Activated CD4-positive, alpha-beta T cell treated with anti-CD3 and anti-CD28 coated beads for 36 hours (primary cell): Measurements from ENCODE around the gene RPL23. TPM values are rescaled to one million over a fixed set of nuclear protein-coding genes. Genes with fewer than 3 reads are reported as not detected.

Experiments
- ATAC-seq: fragments of 200-7000 bp; cut with Tn5 transposase; one replicate; pipeline ENCODE4 v1.10.0; 2021; ENCODE audit warnings: mild to moderate bottlenecking, moderate library complexity
- CTCF ChIA-PET: fragments of 350-600 bp; sonication (Branson Sonifier 250); formaldehyde crosslinking; loops from one replicate; lab custom pipeline; 2021; ENCODE audit warnings: antibody characterized with exemption; lab: Charles Lee
- POLR2A ChIA-PET: fragments of 350-600 bp; sonication (Branson Sonifier 250); formaldehyde crosslinking; loops from one replicate; lab custom pipeline; 2021; ENCODE audit warnings: antibody characterized with exemption, inconsistent platforms; lab: Charles Lee
- DNase-seq: peaks from one replicate; pipeline ENCODE4 v3.0.0-alpha.2; 2020
- H3K27ac Mint-ChIP-seq: one replicate; pipeline ENCODE4 v1.8.0; 2021; ENCODE audit warnings: mixed read lengths
- H3K27me3 Mint-ChIP-seq: one replicate; pipeline ENCODE4 v1.8.0; 2021; ENCODE audit warnings: mixed read lengths
- H3K36me3 Mint-ChIP-seq: one replicate; pipeline ENCODE4 v1.8.0; 2021; ENCODE audit warnings: low read depth, mixed read lengths
- H3K4me1 Mint-ChIP-seq: one replicate; pipeline ENCODE4 v1.8.0; 2021; ENCODE audit warnings: mixed read lengths
- H3K4me3 Mint-ChIP-seq: one replicate; pipeline ENCODE4 v1.8.0; 2021; ENCODE audit warnings: mild to moderate bottlenecking, moderate library complexity, mixed read lengths
- H3K9me3 Mint-ChIP-seq: one replicate; pipeline ENCODE4 v1.8.0; 2021; ENCODE audit warnings: low read depth, mixed read lengths
- intact Hi-C, 2 experiments: fragments of 100-400 bp; cut with DNase I in 1 of 2; cut with micrococcal nuclease in 1 of 2; formaldehyde crosslinking; loops; one replicate each; pipeline versions ENCODE4 v1.14.2 to v1.15.1; 2022 to 2024; cut with DNase I, micrococcal nuclease
- total RNA-seq, 2 experiments: library from RNA; stranded (reverse); gene quantifications; one replicate each; pipeline ENCODE4 v1.2.3, GENCODE V29; 2021

RPL23 gene
- total RNA-seq, 2 experiments from 2014 or later = 1,886 to 1,896 TPM

DNA sequence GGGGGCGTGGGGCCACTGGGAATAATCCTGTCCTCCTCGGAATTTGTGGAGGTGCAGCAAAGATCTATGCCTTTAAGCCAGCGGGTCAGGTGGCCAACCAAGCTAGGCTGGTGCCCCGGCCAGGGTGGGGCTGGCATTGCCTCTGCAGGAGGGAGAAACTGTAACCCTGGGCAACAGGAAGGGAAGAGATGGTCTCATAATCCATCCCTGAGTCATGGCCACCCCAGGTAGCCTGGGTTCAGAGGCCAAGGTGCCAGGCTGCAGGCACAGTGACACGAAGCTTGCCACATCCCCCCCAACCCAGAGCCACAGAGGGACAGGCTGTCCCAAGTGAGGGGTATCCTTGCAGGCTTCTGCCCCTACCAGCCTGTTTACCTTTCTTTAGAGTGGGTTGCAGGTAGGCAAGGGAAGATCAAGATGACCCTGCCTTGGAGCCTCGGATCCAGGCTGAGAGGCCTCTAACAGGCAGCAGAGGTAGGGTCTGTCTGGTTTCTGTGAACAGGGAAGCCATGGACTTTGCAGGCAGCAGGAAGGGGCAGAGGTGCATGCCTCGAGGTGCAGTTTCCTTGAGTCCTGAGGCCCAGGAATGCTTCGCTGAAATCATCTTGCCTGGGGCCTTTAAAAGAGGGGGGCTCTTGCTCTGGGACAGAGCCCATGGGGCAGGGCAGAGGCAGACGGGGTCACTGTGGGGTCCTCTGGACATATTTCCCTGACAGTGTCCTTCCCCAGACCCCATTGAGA is 20.3 kb upstream of the RPL23 start:
- ATAC-seq (no peak), DNase-seq (no peak)
- no peaks in the 10 kb centered on the region for H3K9me3 Mint-ChIP-seq
- H3K27ac Mint-ChIP-seq = peak overlapping the region; percentile 47
- H3K36me3 Mint-ChIP-seq = peaks cover 27% of the 10 kb centered on the region
- POLR2A ChIA-PET = interaction anchor here (0.8 kb wide), 1 partner anchor 16 kb away, joined by 5 read pairs; no protein-coding TSS in a partner anchor
- H3K4me1 Mint-ChIP-seq = peaks cover 74% of the 10 kb centered on the region
- no peaks in the 10 kb centered on the region for H3K27me3 Mint-ChIP-seq
- CTCF ChIA-PET = interaction anchor here (0.6 to 2.1 kb wide), 4 partner anchors 30 to 279 kb away, joined by 3 to 5 read pairs (median 4); partner anchors contain the start of gene FBXO47
- no peak overlapping the region for H3K4me3 Mint-ChIP-seq
- intact Hi-C loops = loop anchor here (5.0 kb wide), 6 partner anchors 68 to 528 kb away; partner anchors contain the start of genes CACNB1 (in 1 of the 2), FBXL20 (in 1 of the 2), FBXO47 (in 1 of the 2) and PSMB3 (in 1 of the 2)

GRCh38 chr17:38872671-38873385 is 19.3 kb upstream of the RPL23 start:
- Mint-ChIP-seq H3K27ac (peak overlapping the region; percentile 96), H3K4me1 (peaks cover 74% of the 10 kb centered on the region), H3K36me3 (peaks cover 18% of the 10 kb centered on the region), H3K4me3 (peak overlapping the region; percentile 99), H3K9me3 (no peaks in the 10 kb centered on the region), H3K27me3 (no peaks in the 10 kb centered on the region)
- intact Hi-C loops = loop anchor here (5.0 kb wide), 6 partner anchors 69 to 529 kb away; partner anchors contain the start of genes CACNB1 (in 1 of the 2), FBXL20 (in 1 of the 2), FBXO47 (in 1 of the 2) and PSMB3 (in 1 of the 2)
- CTCF ChIA-PET = interaction anchor here (0.6 to 2.1 kb wide), 8 partner anchors 19 to 302 kb away, joined by 3 to 5 read pairs (median 4); partner anchors contain the start of genes FBXO47 and RPL23
- DNase-seq (peak; percentile 46), ATAC-seq (no peak)
- POLR2A ChIA-PET = interaction anchor here (0.8 to 1.1 kb wide), 3 partner anchors 8 to 280 kb away, joined by 3 to 5 read pairs (median 4); partner anchors contain the start of gene RPL23

DNA sequence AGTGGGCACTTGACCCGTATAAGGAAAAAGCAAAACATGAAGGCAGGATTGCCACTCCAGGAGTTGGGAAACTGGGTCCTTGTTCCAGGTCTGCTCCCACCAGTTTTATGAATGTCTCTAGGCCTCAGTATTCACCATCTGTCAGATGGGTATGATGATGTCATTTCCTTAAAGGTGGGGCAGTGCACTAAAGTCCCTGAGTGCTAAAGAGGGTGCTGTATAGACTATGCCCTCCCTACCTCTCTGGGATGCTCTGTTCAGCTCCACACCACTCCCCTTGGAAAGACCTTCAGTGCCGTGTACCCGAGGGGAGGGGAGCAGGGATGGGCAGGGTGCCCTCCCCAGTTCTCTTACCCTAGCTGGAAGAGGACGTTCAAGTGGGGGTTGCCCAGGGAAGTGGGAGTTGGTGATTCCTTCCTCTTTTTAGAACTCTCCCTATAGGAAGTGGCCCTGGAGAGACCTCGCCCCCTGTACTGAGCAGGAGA is 18.5 kb upstream of the RPL23 start:
- ATAC-seq (no peak), DNase-seq (no peak)
- CTCF ChIA-PET = interaction anchor here (0.7 to 1.6 kb wide), 11 partner anchors 9 to 323 kb away, joined by 3 to 6 read pairs (median 4); partner anchors contain the start of genes LASP1NB and RPL23
- peak overlapping the region; percentile 99 for H3K4me3 Mint-ChIP-seq
- peaks cover 19% of the 10 kb centered on the region for H3K36me3 Mint-ChIP-seq
- H3K27ac Mint-ChIP-seq = peak overlapping the region; percentile 96
- H3K9me3 Mint-ChIP-seq = no peaks in the 10 kb centered on the region
- peaks cover 2% of the 10 kb centered on the region for H3K27me3 Mint-ChIP-seq
- peaks cover 73% of the 10 kb centered on the region for H3K4me1 Mint-ChIP-seq
- intact Hi-C loops = loop anchor here (5.0 kb wide), 6 partner anchors 70 to 530 kb away; partner anchors contain the start of genes CACNB1 (in 1 of the 2), FBXL20 (in 1 of the 2), FBXO47 (in 1 of the 2) and PSMB3 (in 1 of the 2)
- POLR2A ChIA-PET = interaction anchor here (0.8 to 2.6 kb wide), 6 partner anchors 9 to 281 kb away, joined by 3 to 9 read pairs (median 4); partner anchors contain the start of genes CWC25 and RPL23

DNA sequence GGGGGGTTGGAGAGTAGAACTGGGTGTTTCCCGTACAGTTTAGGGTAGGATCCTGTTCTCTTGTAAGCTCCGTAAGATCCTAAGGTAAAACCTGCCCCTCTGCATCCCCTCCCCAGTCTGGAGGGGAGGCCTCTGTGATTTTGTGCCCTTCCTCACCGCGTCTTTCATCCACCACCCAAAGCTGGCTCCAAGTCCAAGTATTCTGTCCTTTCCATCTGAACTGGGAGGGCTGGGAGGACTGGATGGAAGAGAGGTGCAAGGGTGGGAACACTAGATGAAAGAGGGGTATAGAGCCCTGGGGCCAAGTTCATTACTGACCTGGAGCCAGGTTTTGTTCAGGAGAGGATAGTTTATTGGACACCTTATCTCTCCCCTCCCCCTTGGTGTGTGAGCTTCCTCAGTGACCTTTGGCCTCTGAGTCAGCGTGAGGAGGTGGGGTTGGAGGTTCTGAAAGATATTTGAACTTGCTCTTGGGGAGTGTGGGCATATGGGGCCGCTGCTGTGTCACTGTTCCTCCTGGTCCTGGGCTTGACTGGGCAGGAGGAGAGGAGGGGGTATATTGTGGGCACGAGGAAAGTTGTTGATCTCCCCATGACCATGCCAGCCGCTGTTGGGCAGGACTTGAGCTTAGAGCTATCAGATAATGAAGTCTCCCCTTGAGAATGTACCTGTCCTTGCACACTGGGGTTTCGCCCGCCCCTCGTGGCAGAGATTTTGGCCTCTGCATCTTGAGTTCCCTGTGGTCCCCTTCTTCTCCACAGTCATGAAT is 17.9 kb upstream of the RPL23 start:
- Mint-ChIP-seq H3K4me1 (peaks cover 66% of the 10 kb centered on the region), H3K4me3 (peak overlapping the region; percentile 99), H3K36me3 (peaks cover 14% of the 10 kb centered on the region), H3K9me3 (no peaks in the 10 kb centered on the region), H3K27me3 (peaks cover 2% of the 10 kb centered on the region), H3K27ac (peak overlapping the region; percentile 96)
- intact Hi-C loops = loop anchor here (1.0 to 5.0 kb wide), 10 partner anchors 10 to 531 kb away; partner anchors contain the start of genes FBXO47 (in 2 of the 2), CACNB1 (in 1 of the 2), FBXL20 (in 1 of the 2) and PSMB3 (in 1 of the 2)
- ChIA-PET CTCF (interaction anchor here (0.7 to 1.6 kb wide), 11 partner anchors 10 to 324 kb away, joined by 3 to 6 read pairs (median 4); partner anchors contain the start of genes LASP1NB and RPL23), POLR2A (interaction anchor here (0.6 to 3.2 kb wide), 8 partner anchors 10 to 282 kb away, joined by 3 to 36 read pairs (median 4); partner anchors contain the start of genes CWC25 and RPL23)
- ATAC-seq (peak; percentile 52), DNase-seq (peak; percentile 91)

GRCh38 chr17:38870259-38871165 is 17.0 kb upstream of the RPL23 start:
- DNase-seq = peak; percentile 87
- ATAC-seq = peak; percentile 31
- POLR2A ChIA-PET = interaction anchor here (0.6 to 3.2 kb wide), 11 partner anchors 10 to 283 kb away, joined by 3 to 36 read pairs (median 3); partner anchors contain the start of genes CWC25 and RPL23
- Mint-ChIP-seq H3K4me1 (peaks cover 58% of the 10 kb centered on the region), H3K36me3 (peaks cover 14% of the 10 kb centered on the region), H3K4me3 (peak overlapping the region; percentile 99), H3K27me3 (peaks cover 2% of the 10 kb centered on the region), H3K27ac (peak overlapping the region; percentile 96), H3K9me3 (no peaks in the 10 kb centered on the region)
- intact Hi-C loops = loop anchor here (1.0 to 5.0 kb wide), 10 partner anchors 11 to 532 kb away; partner anchors contain the start of genes FBXO47 (in 2 of the 2), CACNB1 (in 1 of the 2), FBXL20 (in 1 of the 2) and PSMB3 (in 1 of the 2)
- CTCF ChIA-PET = interaction anchor here (0.7 to 2.2 kb wide), 9 partner anchors 11 to 283 kb away, joined by 3 to 8 read pairs (median 5); partner anchors contain the start of genes LASP1NB and RPL23

GRCh38 chr17:38869526-38870258 is 16.2 kb upstream of the RPL23 start, which contains the start of gene LASP1:
Gene LASP1, plus strand, starts transcription at chr17:38870058. Its CDS starts 132 bp downstream, at chr17:38870190.
- Mint-ChIP-seq H3K27me3 (peaks cover 2% of the 10 kb centered on the region), H3K36me3 (peaks cover 14% of the 10 kb centered on the region), H3K9me3 (no peaks in the 10 kb centered on the region), H3K4me3 (peak within 1 kb of the TSS; percentile 99), H3K27ac (peak within 1 kb of the TSS; percentile 96), H3K4me1 (peaks cover 50% of the 10 kb centered on the region)
- ChIA-PET CTCF (interaction anchor here (0.7 to 2.2 kb wide), 7 partner anchors 13 to 283 kb away, joined by 3 to 9 read pairs (median 5); partner anchors contain the start of gene LASP1NB), POLR2A (interaction anchor here (0.8 to 3.2 kb wide), 10 partner anchors 16 to 284 kb away, joined by 3 to 36 read pairs (median 5); partner anchors contain the start of genes CWC25 and RPL23)
- ATAC-seq (peak; percentile 65), DNase-seq (peak; percentile 95)
- intact Hi-C loops = loop anchor here (1.0 to 5.0 kb wide), 16 partner anchors 16 to 533 kb away; partner anchors contain the start of genes CWC25 (in 2 of the 2), PSMB3 (in 2 of the 2), CACNB1 (in 1 of the 2) and EPOP (in 1 of the 2)

DNA sequence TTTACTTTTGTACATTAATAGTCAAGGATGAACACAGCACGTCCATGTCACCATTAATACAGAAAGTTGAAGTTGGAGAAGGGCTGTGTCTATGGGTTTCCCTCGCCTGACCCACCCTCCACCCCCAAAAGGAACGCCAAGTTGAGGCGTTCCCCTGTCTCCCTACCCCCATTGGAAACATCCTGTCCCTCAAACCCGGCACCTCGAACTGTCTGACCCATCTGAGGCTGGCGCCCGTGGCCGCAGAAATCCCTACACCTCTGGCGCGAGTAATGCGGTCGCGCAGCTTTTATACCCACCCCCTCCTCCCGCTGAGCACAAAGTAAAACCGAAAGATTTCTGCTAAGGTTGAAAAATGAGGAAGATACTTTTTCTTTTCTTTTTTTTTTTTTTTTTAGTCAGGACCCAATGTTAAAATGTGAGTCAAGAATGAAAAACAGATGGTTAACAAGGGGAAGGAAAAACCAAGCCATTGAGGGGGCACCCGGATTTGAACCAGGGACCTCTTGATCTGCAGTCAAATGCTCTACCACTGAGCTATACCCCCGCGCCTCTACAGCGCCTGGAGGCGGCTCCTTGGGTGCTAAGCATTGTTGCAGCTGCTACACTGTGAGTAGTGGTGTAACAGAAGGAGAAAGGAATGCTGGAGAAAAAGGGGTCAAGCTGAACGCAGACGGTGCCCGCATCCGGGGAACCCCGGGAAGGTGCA is 15.4 kb upstream of the RPL23 start:
- H3K4me1 Mint-ChIP-seq = peaks cover 44% of the 10 kb centered on the region
- ATAC-seq (peak; percentile 56), DNase-seq (peak; percentile 95)
- ChIA-PET CTCF (interaction anchor here (0.6 to 2.2 kb wide), 8 partner anchors 14 to 284 kb away, joined by 3 to 9 read pairs (median 4); partner anchors contain the start of gene LASP1NB), POLR2A (interaction anchor here (0.7 to 3.2 kb wide), 8 partner anchors 13 to 55 kb away, joined by 3 to 36 read pairs (median 4); partner anchors contain the start of gene RPL23)
- intact Hi-C loops = loop anchor here (1.0 to 2.0 kb wide), 9 partner anchors 16 to 285 kb away; partner anchors contain the start of genes CWC25 (in 2 of the 2), RPL23 (in 2 of the 2), EPOP (in 1 of the 2) and PIP4K2B (in 1 of the 2)
- peak overlapping the region; percentile 93 for H3K27ac Mint-ChIP-seq
- peak overlapping the region; percentile 93 for H3K4me3 Mint-ChIP-seq
- peaks cover 14% of the 10 kb centered on the region for H3K36me3 Mint-ChIP-seq
- peaks cover 2% of the 10 kb centered on the region for H3K27me3 Mint-ChIP-seq
- no peaks in the 10 kb centered on the region for H3K9me3 Mint-ChIP-seq
